ENCODE measurements around the gene ACADVL. TPM values are rescaled to one million over a fixed set of nuclear protein-coding genes. Genes with fewer than 3 reads are reported as not detected.
A peak's percentile ranks its signal among the peaks of the same experiment; 100 is the strongest.

Gene ACADVL
- total RNA-seq, 1 donor from 2014 or later: 354 TPM

DNA sequence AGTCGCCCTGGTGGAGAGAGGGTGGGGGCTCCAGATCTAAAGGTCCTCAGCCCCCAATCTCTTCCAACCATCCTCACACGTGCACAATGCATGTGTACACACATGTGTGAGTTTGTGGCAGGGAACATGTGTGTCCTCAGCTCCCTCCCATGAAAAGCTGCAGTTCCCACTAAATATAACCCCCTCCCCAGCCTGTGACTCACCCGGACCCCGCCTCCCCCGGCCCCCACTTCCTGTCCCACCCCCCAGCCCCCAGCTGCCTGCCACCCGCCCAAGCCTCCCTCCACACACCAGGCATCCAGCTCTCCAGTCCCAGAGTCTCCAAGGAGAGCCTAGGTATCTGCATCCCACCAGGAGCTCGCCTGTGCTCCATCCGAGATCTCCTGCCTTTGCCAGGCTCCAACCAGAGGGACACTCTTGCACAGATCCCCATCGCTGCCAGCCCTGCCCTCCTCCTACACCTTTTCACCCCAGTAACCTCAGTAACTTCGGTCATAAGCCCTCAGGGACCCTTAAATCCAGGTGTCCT is 4.0 kb upstream of the ACADVL start:
- TF ChIP-seq, protein P1, sequence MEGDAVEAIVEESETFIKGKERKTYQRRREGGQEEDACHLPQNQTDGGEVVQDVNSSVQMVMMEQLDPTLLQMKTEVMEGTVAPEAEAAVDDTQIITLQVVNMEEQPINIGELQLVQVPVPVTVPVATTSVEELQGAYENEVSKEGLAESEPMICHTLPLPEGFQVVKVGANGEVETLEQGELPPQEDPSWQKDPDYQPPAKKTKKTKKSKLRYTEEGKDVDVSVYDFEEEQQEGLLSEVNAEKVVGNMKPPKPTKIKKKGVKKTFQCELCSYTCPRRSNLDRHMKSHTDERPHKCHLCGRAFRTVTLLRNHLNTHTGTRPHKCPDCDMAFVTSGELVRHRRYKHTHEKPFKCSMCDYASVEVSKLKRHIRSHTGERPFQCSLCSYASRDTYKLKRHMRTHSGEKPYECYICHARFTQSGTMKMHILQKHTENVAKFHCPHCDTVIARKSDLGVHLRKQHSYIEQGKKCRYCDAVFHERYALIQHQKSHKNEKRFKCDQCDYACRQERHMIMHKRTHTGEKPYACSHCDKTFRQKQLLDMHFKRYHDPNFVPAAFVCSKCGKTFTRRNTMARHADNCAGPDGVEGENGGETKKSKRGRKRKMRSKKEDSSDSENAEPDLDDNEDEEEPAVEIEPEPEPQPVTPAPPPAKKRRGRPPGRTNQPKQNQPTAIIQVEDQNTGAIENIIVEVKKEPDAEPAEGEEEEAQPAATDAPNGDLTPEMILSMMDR (IDR thresholded peaks at IDR 0.05): no peak

DNA sequence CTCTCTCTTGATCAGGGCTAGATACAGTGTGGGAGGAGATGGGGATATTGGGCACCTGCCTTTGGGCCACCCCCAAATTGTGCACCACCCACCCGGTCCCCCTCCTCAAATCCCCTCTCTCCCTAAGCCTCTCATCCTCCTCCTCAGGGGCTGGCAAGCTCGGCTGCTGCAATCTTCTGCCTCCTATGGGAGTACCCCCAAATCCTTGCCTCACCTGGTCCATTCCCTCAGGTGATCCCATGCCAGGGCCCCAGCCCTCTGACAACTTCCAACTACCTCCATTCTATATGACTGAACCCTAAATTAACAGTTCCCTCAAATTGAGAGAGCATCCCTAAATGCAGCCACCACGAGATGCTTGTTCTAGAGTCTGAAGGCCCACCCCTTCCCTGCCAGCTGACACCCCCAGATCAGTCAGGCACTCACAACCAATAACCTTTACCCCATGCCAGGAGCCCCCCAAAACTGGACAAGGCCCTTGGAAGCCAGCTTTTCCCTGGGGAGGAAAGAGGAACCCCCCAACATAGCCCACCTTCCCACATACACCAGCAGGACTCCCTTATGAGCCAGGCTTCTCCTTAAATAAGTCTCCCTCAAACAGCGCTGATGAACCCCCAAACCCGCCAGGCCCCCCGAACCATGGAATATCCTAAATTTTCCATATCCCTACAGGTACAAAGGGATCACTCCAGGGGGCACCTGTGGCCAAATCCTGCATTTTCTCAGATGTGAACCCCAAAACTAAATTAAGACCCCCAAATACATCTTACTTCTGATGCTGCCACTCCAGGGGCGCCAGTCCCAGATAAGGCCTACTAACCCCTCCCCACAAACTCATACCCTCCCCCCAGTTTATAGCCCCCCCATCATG is 3.3 kb upstream of the ACADVL start:
- peak overlapping the region; percentile 98 for H3K27ac Mint-ChIP-seq (ENCODE audit: unreplicated experiment)
- H3K4me3 Mint-ChIP-seq (ENCODE audit: unreplicated experiment): peak overlapping the region; percentile 69
- TF ChIP-seq, protein P1 (IDR thresholded peaks at IDR 0.05): no peak
- H3K36me3 Mint-ChIP-seq (ENCODE audit: unreplicated experiment): no peaks in the 10 kb centered on the region
- H3K9me3 Mint-ChIP-seq (ENCODE audit: unreplicated experiment): no peaks in the 10 kb centered on the region
- DNase-seq (ENCODE audit: extremely low spot score, unreplicated experiment): no peak
- peaks cover 70% of the 10 kb centered on the region for H3K4me1 Mint-ChIP-seq (ENCODE audit: unreplicated experiment)
- H3K27me3 Mint-ChIP-seq (ENCODE audit: unreplicated experiment): no peaks in the 10 kb centered on the region

More for the DNA sequence above, 4.0 kb upstream of the ACADVL start:
- Mint-ChIP-seq H3K36me3 (ENCODE audit: unreplicated experiment) (no peaks in the 10 kb centered on the region), H3K27ac (ENCODE audit: unreplicated experiment) (peak overlapping the region; percentile 98), H3K27me3 (ENCODE audit: unreplicated experiment) (no peaks in the 10 kb centered on the region), H3K4me3 (ENCODE audit: unreplicated experiment) (peak overlapping the region; percentile 92), H3K4me1 (ENCODE audit: unreplicated experiment) (peaks cover 63% of the 10 kb centered on the region), H3K9me3 (ENCODE audit: unreplicated experiment) (no peaks in the 10 kb centered on the region)
- no peak for DNase-seq (ENCODE audit: extremely low spot score, unreplicated experiment)

GRCh38 chr17:7217113-7217987 is 2.4 kb upstream of the ACADVL start:
- Mint-ChIP-seq H3K36me3 (ENCODE audit: unreplicated experiment) (no peaks in the 10 kb centered on the region), H3K27me3 (ENCODE audit: unreplicated experiment) (no peaks in the 10 kb centered on the region), H3K27ac (ENCODE audit: unreplicated experiment) (peak overlapping the region; percentile 98), H3K4me1 (ENCODE audit: unreplicated experiment) (peaks cover 70% of the 10 kb centered on the region), H3K4me3 (ENCODE audit: unreplicated experiment) (peak overlapping the region; percentile 83), H3K9me3 (ENCODE audit: unreplicated experiment) (no peaks in the 10 kb centered on the region)
- TF ChIP-seq, protein P1 (IDR thresholded peaks at IDR 0.05): no peak
- DNase-seq (ENCODE audit: extremely low spot score, unreplicated experiment): no peak

DNA sequence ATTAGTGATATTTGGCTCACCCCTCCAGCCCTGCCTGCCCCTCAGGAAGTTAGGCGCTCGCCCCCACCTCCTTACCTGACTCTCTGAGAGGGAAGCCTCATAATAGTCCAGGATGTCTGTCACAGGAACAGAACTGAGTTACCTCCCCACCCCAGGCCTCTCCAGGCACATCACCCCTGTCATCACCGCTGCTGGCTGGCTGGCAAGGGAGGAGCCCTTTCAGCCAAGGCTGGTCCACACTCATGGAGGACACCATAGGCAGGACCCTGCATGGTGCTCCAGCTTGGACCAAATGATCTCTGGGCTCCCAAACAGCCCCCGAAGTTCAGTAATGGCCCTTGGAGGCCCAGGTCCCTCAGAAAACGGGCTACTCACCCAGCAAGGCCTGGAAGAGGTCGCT is 1.6 kb upstream of the ACADVL start:
- Mint-ChIP-seq H3K9me3 (ENCODE audit: unreplicated experiment) (no peaks in the 10 kb centered on the region), H3K27ac (ENCODE audit: unreplicated experiment) (peak overlapping the region; percentile 90), H3K36me3 (ENCODE audit: unreplicated experiment) (no peaks in the 10 kb centered on the region), H3K4me1 (ENCODE audit: unreplicated experiment) (peaks cover 69% of the 10 kb centered on the region), H3K27me3 (ENCODE audit: unreplicated experiment) (no peaks in the 10 kb centered on the region), H3K4me3 (ENCODE audit: unreplicated experiment) (peak overlapping the region; percentile 83)
- TF ChIP-seq, protein P1 (IDR thresholded peaks at IDR 0.05): no peak
- DNase-seq (ENCODE audit: extremely low spot score, unreplicated experiment): no peak

Measured in osteocyte (in vitro differentiated cells).